ENCODE results near the gene RC3H2. TPM values are rescaled to one million over a fixed set of nuclear protein-coding genes. Genes with fewer than 3 reads are reported as not detected.

Gene RC3H2
- total RNA-seq, 6 experiments from 2014 or later, result 14.1 to 20.7 (median 19.4) TPM

DNA sequence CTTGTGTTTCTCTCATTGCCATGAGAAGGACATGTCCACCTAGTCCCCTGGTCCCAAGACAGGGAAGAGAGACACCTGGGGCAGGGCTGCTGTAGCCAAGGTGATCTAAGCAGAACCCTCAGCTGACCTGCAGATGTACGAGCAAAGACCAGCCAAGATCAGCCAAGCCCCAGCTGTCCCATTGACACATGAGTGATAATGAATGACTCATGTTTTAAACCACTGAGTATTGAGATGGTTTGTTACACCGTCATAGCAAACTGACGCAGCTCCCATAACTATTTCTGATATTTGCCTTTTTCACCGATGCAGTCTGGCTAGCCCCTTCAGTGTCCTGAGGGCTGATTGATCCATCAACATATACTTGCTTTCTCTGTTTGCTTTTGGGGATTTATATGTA lies 98.5 kb downstream of the RC3H2 start:
- H3K36me3 ChIP-seq, result no peaks in the 10 kb centered on the region
- H3K27ac ChIP-seq, result no peak overlapping the region
- TF ChIP-seq, protein P1, sequence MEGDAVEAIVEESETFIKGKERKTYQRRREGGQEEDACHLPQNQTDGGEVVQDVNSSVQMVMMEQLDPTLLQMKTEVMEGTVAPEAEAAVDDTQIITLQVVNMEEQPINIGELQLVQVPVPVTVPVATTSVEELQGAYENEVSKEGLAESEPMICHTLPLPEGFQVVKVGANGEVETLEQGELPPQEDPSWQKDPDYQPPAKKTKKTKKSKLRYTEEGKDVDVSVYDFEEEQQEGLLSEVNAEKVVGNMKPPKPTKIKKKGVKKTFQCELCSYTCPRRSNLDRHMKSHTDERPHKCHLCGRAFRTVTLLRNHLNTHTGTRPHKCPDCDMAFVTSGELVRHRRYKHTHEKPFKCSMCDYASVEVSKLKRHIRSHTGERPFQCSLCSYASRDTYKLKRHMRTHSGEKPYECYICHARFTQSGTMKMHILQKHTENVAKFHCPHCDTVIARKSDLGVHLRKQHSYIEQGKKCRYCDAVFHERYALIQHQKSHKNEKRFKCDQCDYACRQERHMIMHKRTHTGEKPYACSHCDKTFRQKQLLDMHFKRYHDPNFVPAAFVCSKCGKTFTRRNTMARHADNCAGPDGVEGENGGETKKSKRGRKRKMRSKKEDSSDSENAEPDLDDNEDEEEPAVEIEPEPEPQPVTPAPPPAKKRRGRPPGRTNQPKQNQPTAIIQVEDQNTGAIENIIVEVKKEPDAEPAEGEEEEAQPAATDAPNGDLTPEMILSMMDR (IDR thresholded peaks at IDR 0.05), result no peak
- no peak for TF ChIP-seq POLR2A (IDR thresholded peaks at IDR 0.05)
- DNase-seq, result no peak
- no peaks in the 10 kb centered on the region for H3K4me1 ChIP-seq
- ATAC-seq, result no peak
- 67% methylated on average over 1 of the region's 4 CpGs for WGBS (ENCODE audit: insufficient coverage, low coverage, low lambda C conversion rate, missing lambda C conversion rate)
- no peaks in the 10 kb centered on the region for H3K9me3 ChIP-seq
- intact Hi-C loops (cut with DNase I), result loop anchor here in 1 of 2 donors (10.0 kb wide), 1 partner anchor 342 kb away; no protein-coding TSS in a partner anchor
- no peaks in the 10 kb centered on the region for H3K27me3 ChIP-seq
- no peak overlapping the region for H3K4me3 ChIP-seq

DNA sequence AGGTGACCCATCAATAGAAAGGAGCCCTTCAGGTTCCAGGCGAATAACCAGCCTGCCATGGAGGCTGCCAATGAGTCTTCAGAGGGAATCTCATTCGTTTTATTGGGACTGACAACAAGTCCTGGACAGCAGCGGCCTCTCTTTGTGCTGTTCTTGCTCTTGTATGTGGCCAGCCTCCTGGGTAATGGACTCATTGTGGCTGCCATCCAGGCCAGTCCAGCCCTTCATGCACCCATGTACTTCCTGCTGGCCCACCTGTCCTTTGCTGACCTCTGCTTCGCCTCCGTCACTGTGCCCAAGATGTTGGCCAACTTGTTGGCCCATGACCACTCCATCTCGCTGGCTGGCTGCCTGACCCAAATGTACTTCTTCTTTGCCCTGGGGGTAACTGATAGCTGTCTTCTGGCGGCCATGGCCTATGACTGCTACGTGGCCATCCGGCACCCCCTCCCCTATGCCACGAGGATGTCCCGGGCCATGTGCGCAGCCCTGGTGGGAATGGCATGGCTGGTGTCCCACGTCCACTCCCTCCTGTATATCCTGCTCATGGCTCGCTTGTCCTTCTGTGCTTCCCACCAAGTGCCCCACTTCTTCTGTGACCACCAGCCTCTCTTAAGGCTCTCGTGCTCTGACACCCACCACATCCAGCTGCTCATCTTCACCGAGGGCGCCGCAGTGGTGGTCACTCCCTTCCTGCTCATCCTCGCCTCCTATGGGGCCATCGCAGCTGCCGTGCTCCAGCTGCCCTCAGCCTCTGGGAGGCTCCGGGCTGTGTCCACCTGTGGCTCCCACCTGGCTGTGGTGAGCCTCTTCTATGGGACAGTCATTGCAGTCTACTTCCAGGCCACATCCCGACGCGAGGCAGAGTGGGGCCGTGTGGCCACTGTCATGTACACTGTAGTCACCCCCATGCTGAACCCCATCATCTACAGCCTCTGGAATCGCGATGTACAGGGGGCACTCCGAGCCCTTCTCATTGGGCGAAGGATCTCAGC lies 104.8 kb downstream of the RC3H2 start, which contains the start of gene OR1K1:
OR1K1 (plus strand) TSS at position 58 of the 995 bp plus-strand sequence; CDS start at position 58, 0 bp downstream.
- intact Hi-C loops (cut with DNase I), result loop anchor here in 1 of 2 donors (10.0 kb wide), 1 partner anchor 336 kb away; no protein-coding TSS in a partner anchor
- WGBS (ENCODE audit: insufficient coverage, low coverage, low lambda C conversion rate, missing lambda C conversion rate), result 97% methylated on average over 16 of the region's 30 CpGs
- DNase-seq, result no peak

DNA sequence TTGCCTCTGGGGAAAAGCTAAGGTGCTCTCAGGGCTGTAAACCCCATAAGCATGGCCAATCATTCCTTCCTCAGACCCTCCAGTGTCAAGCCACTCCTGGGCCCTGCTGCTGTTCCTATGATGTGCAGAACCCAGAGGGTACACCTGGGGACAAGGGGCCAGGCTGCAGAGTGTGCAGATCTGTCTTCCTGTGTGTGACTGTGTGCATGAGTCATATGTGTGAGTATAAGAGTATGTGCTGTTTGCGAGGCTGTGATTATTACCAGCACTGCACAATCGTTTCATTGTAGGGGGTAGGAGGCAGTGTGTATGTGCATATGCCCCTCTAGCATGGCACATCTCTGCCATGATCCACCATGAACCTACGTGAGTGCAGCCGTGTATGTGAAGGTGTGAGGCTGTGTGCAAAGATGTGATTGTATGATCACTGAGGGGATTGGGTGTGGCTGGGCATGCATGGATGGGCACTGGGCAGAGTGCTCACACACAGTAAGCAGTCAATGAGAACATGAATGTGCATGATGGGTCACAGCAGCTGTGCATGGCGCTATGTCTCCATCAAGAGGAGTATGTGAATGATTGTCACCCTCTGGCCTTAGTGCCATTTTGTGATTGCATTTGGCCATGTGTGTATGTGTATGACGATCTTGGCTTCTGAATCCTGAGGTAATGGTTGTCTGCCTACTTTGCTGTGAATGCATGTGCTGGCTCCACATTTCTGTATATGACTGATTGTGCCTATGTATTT lies 107.7 kb downstream of the RC3H2 start:
- Histone ChIP-seq H3K27ac (no peak overlapping the region), H3K4me3 (no peak overlapping the region), H3K9me3 (no peaks in the 10 kb centered on the region), H3K27me3 (no peaks in the 10 kb centered on the region), H3K36me3 (no peaks in the 10 kb centered on the region), H3K4me1 (no peaks in the 10 kb centered on the region)
- 66% methylated on average over 3 of the region's 6 CpGs for WGBS (ENCODE audit: insufficient coverage, low coverage, low lambda C conversion rate, missing lambda C conversion rate)
- intact Hi-C loops (cut with DNase I), result no loop called here
- DNase-seq (no peak), ATAC-seq (no peak)
- no peak for TF ChIP-seq POLR2A (IDR thresholded peaks at IDR 0.05)
- TF ChIP-seq, protein P1 (IDR thresholded peaks at IDR 0.05), result no peak

More for the DNA sequence above, 104.8 kb downstream of the RC3H2 start, which contains the start of gene OR1K1:
- H3K27me3 ChIP-seq, result no peaks in the 10 kb centered on the region
- H3K4me1 ChIP-seq, result no peaks in the 10 kb centered on the region
- H3K27ac ChIP-seq, result no peak within 1 kb of the TSS
- no peaks in the 10 kb centered on the region for H3K9me3 ChIP-seq
- no peaks in the 10 kb centered on the region for H3K36me3 ChIP-seq
- no peak within 1 kb of the TSS for H3K4me3 ChIP-seq
- no peak for ATAC-seq
- no peak for TF ChIP-seq POLR2A (IDR thresholded peaks at IDR 0.05)
- TF ChIP-seq, protein P1 (IDR thresholded peaks at IDR 0.05), result no peak

Small RNA genes within 50 kb of the gene (small RNA-seq; reads per million reads assigned to genes)
- gene RNY1P15 (0 reads per million in 2 experiments), gene SNORD90 (3,684 to 4,052 reads per million in 2 experiments)

Other genes with a start within 250 kb of the RC3H2 start
- not detected for gene OR1B1, start 247.7 kb downstream of the RC3H2 start, total RNA-seq
- not detected for gene OR1L1, start 243.6 kb downstream of the RC3H2 start, total RNA-seq
- gene OR1L3, start 230.2 kb downstream of the RC3H2 start, total RNA-seq, result not detected
- not detected for gene OR1L4, start 181.4 kb downstream of the RC3H2 start, total RNA-seq
- gene OR1L6, start 163.1 kb downstream of the RC3H2 start, total RNA-seq, result not detected
- not detected for gene OR5C1, start 116.4 kb downstream of the RC3H2 start, total RNA-seq
- not detected for gene OR1K1, start 105.2 kb downstream of the RC3H2 start, total RNA-seq
- 1 to 10 TPM; 3.5 to 7.5 (median 4.8) TPM for gene PDCL, start 76.8 kb downstream of the RC3H2 start, total RNA-seq
- gene ZBTB6, start 8.0 kb upstream of the RC3H2 start, total RNA-seq, result 1 to 10 TPM; 2.2 to 4.3 (median 2.7) TPM
- gene ZBTB26, start 26.2 kb upstream of the RC3H2 start, total RNA-seq, result 1 to 10 TPM; 1.2 to 2.3 (median 1.4) TPM
- gene RABGAP1, start 35.7 kb upstream of the RC3H2 start, total RNA-seq, result 10 to 100 TPM; 11.4 to 15.4 (median 13.5) TPM
- gene GPR21, start 128.3 kb upstream of the RC3H2 start, total RNA-seq, result under 1 TPM in 4 of 6 experiments, not detected in 2; 0.44 to 0.68 (median 0.54) TPM

Measured in right lobe of liver (tissue), 6 donors.